Inflammatory macrophage treated with lipopolysaccharide for 1 hour (primary cell): ENCODE results near the gene QRFPR.
"Not testable (repeated sequence)": the region's sequence is repeated elsewhere in the genome, so short reads cannot be mapped to it uniquely, and the experiment has no call there.

ENCODE experiments used
- DNase-seq, 2 donors: peaks; one replicate each; pipeline ENCODE4 v3.0.0-alpha.2; 2020 to 2022

Gene QRFPR

DNA sequence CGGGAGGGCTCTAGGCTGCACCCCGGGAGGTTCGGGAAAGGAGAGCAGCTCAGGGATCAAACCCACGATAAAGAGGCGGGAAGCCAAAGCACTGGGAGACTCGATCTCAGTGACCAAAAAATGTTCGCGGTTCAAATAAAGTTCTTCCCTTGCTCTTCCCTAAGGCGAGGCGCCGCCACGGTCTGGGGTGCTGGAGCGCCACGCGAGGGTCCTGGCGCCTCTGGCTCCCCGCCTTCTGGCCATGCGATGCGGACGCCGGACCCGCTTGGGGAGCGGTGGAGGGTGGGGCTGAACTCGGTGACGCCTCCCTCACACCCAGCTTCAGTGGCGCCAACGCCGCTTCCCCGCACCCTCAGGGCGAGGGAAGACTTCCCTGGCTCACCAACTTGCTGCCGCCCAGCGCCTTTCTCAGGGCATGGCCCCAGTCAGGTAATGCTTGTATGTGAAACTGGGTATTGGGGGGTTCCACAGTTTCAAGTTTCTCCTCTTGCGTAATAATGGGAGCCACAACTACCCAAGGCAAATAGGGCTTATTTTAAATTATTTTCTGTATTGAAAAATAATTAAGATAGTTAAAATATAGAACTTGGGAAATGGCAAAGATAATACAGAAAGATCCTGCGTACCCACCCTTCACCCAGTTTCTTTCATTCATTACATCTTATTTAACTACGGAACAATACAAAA, at the start of gene QRFPR:
QRFPR (minus strand) TSS at position 243 of the 687 bp plus-strand sequence. CDS start 371 bp downstream, outside the sequence.
- DNase-seq: no peak

DNA sequence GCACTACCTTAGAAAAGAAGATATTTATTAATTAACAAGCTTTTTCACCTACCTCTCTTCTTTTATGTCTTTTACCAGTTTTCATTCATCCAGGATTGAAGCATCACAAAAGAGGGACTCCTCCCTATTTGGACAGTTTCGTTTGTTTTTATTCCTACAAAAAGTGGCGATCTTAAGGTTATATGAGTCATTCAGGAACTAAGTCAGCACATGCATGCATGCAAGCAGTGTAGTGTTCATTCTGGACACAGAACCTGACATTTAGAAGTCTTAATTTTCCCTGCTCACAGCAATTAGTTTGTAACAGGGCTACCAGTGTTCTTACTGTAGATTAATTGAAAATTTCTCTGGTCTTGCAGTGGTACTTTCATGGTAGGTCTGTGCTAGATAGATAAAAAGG, 47.9 kb upstream of the QRFPR start:
- no peak for DNase-seq

DNA sequence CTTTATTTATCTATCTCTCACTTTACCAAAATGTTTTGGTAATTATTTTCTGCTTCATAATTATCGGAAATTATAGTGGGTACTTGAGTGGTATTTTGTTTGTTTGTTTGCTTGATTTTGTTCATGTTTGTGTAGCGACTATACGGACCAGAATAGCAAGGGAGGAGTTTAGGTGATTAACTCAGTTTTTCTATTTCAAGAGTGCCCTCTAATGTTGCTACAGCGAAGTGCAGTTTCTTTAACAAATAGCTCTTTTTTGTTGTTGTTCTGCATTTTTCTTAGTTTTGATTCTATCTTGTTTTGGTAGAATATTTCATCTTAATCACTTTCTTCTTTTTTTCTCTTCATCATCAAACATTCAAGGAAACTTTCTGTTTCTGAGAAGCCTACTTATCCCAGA, 40.8 kb upstream of the QRFPR start:
- DNase-seq: no peak

DNA sequence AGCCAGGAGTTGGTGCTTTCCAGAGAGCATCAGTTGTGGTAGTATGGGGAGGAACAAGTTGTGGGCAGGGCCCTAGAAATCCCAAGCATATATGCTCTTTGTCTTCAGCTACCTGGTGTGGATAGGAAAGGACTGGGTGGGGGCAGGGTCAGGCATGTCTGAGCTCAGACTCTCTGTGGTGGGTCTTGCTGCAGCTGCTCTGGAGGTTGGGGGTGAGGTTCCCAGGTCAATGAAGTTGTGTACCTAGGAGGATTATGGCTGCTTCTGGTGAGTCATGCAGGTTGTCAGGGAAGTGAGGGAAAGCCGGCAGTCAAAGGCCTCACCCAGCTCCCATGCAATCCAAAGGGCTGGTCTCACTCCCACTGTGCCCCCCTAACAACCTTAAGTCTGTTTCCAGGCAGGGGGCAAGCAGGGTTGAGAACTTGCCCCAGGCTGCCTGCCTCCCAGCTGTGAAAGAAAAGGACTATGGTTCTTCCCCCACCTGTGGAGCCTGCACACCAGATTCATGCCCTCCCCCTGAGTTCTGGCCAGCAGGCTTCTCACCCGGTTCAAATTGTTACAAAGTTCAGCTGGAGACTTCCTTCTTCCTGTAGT, 30.4 kb upstream of the QRFPR start:
- no peak for DNase-seq

DNA sequence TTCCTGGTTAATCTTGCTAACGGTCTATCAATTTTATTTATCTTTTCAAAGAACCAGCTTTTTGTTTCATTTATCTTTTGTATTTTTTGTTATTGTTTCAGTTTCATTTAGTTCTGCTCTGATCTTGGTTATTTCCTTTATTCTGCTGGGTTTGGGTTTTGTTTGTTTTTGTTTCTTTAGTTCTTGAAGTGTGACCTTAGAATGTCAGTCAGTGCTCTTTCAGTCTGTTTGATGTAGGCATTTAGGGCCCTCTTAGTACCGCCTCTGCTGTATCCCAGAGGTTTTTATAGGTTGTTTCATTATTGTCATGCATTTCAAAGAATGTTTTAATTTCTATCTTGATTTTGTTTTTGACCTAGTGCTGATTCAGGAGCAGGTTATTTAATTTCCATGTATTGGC, 27.7 kb upstream of the QRFPR start:
- not testable (repeated sequence) for DNase-seq

DNA sequence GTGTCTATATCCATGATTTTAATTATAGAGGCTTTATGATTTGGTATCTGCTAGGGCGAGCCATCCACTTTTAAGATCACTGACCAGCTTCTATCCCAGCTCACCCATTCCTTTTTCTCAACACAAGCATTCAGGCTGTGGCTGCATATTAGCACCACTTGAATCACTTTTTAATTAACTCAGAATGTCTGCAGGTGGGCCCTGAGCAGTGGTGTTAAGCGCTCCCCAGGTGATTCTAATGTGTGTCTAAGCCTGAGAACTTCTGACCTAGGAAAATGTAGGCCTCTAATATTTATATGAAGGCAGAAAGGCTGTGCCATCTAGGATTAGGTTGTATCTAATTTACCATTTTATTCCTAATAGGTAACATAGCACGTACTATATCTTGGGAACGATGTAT, 19.8 kb upstream of the QRFPR start:
- no peak for DNase-seq

DNA sequence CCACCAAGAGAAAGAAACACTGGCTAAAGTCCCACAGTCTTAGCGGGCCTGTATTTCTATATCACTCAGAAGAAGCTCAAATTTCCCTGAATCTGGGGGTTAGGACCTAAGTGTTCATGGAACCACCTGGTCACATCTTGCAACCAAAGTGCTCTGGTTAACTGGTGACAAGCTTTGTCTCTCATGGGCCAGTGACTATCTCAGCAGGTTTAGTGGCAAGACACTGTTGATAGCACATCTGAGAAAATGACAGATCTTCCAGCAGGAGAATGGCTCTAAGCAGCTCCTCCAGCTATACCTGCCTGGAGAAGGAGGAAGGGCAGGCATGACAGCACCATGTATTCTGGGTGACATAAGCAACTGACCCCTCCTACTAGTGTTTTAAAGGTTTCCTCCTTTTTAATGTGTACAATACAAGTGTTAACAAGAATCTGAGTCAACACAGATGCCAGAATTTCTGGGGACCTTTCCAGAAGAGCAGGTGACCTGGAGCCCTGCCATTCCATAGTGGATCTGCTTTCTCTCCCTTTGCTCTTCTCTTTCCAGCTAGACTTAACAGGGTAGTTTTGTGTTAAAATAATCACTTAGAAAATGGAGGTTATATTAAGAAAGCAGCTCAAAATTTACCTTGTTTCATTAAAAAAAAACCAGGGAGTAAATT, 17.3 kb upstream of the QRFPR start:
- no peak for DNase-seq

DNA sequence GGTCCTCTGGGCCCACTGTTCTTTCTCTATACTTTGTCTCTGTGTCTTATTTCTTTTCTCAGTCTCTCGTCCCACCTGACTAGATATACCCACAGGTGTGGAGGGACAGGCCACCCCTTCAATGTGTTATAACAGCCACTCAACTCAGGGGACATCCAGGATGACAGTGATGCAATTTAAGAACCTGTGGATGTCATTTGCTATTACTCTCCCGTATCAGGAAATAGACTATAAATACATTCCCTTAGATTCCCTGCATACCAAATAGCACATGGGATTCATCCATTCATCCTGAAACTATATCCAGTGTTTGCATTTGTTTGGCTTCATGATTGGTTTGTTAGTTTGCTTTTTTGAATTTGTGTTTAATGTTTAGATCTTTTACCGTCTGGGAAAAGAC, 16.6 kb upstream of the QRFPR start:
- DNase-seq: no peak

DNA sequence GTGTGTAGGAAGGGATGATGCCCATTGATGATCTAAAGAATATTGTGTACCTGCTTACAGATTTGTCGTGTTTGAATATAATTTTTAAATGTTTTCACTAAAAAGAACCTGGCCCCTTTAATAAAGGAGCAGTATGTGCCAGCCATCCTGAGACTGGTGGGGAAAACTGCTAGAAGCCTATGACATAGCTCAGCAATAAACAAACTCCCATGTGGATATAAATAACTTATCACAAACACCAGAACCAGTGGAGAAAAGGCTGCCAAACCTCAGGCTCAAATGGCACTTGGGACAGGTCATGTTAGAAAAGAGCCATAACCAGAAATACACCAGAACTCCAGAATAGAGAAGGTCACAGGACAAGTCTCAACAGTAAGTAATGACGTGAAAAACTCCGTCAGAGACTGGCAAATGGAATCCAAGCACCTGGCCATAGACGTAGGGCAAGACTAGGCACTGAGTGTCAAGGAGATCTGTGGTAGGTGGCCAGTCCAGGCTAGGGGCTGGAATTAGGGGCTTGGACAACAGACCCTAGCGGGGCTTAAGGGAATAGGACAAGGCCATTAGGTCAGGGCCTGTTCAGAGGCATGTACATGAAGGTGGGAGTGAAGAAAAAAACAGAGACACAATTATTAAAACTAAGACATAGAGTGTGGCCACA, 11.7 kb upstream of the QRFPR start:
- DNase-seq: no peak

DNA sequence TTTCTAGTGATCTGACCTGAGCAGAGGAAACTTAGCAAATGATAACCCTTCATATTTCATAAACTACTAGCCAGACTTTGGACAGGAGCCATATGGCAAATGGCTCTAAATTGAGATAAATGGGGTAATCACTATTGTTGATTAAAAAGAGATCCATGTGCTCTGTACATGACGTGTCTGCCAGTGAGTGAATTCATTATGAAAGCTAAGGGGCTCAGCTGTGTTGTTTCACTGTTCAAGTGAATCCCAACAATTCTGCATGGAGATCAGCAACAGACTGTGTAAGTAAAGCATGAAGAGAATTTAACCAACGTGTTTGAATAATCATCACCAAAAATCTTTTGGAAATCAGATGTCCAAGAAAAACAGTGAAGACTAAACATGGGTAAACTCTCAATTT, 9.5 kb upstream of the QRFPR start:
- no peak for DNase-seq

DNA sequence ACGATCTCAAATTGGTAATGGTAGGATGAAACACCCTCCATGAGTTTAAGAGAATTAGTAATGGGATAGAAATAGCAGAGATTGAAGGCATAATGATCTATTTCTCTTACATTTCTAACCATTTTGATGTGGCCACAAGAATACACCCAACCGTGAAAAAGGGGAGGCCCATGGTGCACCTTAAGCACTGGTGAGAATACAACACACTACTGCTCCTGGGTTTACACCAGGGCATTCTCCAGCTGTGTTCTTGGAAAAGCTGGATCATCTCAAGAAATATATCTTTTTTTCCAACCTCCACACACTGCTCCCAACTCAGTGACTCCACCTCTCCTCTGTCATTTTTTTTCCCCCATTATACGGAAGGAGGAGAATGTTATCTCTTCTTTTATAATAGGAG, 1.5 kb downstream of the QRFPR start:
- DNase-seq: no peak

DNA sequence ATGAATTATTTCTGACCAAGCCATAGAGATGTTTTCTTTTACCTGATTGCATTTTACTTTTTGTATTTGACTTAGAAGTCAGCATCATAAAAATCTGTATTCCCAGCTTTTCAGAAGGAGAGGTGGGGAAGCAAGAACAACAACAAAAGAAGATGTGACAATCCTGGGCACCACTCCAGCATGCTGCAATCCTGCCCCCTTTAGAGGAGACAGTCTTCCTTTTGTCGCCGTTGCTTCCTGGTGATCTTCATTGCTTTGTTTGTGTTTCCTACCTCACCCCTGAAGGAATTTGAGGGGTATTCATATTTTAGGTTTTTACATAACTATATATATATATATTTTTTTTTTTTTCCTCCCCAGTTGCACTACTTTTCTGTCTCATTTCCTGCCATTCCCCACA, 3.7 kb downstream of the QRFPR start:
- no peak for DNase-seq

DNA sequence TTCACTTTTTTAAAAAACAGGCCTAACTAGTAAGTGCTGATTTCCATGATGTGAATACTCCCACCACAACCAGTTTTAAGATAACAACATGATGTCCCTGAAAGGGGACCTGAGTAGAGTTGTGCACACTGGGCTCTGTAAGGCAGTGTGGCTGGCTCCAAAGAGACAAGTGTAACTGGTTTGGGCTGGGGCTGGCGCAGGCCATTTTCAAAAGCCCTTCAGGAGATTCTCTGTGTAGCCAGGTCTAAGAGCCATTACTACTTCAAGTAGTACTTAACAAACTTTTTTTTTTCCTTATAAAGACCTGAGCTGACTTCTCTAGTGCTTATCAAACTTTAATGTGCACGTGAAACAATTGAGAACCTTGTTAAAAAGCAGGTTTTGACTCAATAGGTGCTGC, 4.3 kb downstream of the QRFPR start:
- no peak for DNase-seq

DNA sequence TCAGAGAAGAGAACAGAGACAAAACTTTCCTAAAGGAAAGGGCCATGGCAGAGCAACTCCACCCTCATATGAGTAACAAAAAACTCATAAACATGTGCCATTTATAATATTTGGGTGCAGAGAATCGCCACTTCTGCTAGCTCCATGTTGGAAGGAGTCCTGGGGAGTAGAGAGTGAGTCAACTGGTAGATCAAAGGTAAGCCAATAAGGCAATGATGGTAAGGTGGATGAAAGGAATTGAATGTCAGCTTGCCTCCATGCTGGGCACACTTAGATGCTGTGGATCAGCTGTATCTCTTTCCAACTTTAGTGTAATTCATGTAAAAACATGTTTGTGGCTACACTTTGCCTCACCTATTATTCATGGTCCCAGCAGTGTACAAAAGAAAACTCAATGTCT, 4.7 kb downstream of the QRFPR start:
- DNase-seq: no peak

DNA sequence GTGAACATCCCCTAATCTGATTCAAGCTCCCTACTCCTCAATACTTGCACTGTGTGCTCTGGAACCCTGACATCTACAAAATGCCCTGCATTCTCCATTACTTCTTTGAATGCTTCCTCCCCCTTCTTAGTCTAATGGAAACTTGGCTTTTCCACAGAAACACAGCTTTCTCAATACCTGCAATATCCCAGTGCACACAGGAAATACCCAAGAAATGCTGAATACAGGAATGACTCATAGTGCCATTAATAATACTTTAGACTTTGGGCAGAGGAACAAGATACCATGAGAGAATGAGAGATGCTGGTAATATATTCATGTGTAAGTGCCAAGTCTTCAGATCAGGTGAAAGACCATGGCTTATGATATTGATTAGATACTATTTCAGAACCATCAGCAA, 5.6 kb downstream of the QRFPR start:
- no peak for DNase-seq

DNA sequence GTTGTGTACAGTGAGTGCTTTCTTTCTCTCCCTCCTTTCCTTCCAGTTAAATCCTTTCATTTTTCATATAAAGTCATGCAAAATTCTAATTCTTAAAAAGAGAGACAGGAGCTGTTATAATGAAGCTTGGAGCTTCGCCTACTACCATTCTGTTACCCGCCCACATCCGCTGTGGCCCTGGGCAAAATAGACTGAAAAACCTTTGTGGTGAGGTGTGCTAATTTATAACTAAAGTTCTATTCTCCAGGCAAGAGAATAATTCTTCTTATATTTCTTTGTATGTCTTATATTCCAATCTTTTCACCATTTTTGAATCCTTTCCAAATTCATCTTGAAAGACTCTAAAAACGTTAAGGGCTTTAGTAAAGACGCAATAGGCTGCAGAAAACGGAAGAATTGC, 7.0 kb downstream of the QRFPR start:
- no peak for DNase-seq

DNA sequence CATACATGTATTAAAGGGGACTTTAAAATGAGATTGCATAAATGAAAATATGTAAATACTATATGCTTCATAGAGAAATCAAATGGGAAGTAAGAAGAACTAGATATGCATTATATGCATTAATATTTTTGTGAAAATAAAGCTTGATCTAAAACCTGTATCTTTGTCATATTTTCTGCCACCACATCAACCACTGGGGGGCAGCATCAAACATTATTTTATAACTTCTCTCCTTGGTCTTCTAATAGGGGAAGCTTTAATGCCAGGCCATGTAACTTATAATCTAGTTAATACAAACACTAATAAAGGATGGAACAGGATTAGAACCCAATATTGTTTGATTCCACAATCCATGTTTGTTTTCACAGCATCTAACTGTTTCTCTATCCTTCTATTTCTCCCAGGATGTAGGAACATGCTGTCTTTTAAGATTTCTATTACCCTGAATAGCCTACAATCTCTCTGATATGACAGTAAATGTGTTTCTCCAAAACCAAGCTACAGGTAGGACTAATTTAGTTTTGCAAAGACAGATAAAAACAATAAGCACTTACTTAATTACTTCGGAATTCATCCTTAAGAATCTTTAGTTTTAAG, 10.0 kb downstream of the QRFPR start:
- DNase-seq: peak; percentile 20 to 74

DNA sequence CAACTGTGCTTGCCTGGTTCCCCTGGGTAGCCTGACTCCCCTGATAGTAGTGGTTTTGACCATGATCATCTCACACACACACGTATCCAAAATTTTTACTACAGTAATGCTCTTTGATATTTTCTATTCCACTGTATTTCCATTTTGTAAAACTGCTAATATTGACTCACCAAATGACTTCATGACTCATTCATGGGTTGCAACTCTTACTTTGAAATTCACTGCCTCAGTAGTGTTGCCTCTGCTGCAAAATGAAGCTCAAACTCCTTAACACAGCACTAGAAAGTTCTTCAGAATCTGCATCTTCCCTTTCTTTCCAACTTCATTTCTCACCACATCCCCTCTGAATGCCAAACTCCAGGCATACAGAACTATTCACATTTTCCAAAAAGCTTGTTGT, 20.3 kb downstream of the QRFPR start:
- DNase-seq: no peak

DNA sequence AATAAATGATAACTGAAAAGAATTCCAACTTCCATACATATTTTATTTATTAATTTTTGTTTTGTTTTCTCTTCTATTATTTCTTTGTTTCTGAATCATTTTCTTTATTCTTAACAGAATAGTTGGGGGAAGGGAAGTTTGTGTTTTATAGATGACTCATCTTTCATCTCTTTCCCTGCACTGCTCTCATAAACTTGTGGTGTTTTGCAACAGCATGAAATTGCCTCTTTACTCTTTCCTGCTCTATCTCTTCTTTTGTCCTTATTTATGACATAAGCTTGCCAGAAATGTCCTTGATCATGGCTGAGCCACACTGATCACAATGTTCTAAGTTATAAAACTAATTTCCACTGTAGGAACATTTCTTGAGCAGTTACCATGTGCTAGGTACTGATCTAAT, 22.3 kb downstream of the QRFPR start:
- no peak for DNase-seq

DNA sequence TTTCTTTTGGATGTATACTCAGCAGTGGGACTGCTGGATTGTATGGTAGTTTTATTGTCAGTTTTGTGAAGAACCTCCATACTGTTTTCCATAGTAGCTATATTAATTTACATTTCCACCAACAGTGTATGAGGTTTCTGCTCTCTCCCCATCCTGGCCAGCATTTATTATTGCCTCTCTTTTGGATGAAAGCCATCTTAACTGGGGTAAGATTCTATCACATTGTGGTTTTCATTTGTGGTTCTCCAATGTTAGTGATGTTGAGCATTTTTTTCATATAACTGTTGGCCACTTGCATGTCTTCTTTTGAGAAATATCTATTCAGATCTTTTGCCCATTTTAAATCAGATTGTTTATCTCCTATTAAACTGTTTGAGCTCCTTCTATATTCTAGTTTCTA, 27.6 kb downstream of the QRFPR start:
- DNase-seq: no peak

DNA sequence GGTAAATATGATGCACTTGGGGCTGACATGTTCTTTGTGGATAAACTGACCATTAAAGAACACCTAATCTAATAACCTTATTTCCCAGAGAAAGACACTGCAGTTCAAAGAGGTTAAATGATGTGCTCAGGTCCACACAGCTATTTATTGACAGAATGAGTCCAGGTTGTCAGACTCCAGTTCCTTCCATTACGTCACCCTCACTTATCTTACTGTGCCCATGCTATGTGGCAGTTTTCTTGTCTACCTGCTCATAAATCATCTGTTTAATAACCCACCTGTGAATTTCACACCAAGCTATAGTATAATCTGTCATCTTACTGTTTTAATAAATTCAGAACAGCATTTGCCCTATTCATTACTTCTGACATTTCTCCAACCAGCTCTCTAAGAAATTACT, 36.7 kb downstream of the QRFPR start:
- no peak for DNase-seq

DNA sequence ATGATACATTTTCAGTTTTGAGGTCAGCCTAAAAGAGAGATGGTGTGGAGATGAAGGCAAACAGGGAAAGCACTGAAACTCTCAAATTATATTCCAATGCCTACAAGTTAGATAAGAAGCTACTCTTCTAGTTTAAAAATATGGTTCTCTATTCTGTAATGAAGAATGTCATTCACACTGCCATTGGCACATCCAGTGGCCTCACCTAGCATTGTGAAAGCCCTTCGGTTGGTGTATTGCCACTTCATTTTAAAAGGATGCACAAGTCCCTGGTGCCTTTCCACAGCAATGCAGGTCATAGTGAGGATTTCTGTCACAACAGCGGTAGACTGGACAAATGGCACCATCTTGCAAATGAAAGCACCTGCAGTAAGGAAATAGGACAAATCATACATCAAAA, 40.6 kb downstream of the QRFPR start:
- DNase-seq: no peak

DNA sequence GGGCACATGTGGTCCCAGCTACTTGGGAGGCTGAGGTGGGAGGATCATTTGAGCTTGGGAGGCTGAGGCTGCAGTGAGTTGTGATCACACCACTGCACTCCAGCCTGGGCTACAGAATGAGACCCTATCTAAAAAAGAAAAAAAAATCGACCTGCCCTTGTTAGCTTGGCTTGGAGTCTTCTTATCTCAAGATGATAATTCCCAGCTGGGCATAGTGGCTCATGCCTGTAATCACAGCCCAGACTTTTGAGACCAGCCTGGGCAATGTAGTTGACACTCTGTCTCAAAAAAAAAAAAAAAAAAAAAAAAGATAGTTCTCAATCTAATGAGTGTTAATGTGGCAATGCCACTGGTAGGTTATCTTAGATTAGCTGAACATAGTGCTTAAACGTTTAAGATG, 41.0 kb downstream of the QRFPR start:
- DNase-seq: no peak

DNA sequence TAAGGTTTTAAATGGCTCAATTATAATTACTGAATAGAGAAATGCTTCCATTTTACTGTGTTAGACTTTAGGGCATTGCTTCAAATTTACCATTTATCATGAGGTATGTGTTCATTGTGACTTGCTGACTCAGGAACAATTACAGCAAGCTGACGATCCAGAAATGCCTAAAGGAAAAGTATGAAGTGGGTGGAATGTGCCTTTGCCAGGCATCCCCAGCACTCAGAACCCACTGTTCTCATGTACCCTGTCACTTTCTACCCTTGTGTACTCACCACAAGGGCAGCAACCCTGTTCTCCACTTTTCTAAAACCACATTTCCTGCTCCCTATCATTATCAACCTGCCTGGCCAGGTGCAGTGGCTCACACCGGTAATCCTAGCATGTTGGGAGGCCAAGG, 41.5 kb downstream of the QRFPR start:
- no peak for DNase-seq
